ENCODE measurements around the gene NDUFB2.
"Not testable (repeated sequence)": the region's sequence is repeated elsewhere in the genome, so short reads cannot be mapped to it uniquely, and the experiment has no call there.

The NDUFB2 gene

GRCh38 chr7:140696024-140696679 is 356 bp upstream of the NDUFB2 start:
- Histone ChIP-seq H3K36me3 (ENCODE audit: insufficient read depth, low read depth, low read length) (no peaks in the 10 kb centered on the region), H3K9ac (ENCODE audit: low read depth, low read length) (peak overlapping the region; percentile 88), H3K27ac (ENCODE audit: low read length) (peak overlapping the region; percentile 75), H3K9me3 (ENCODE audit: insufficient read depth, low read depth, low read length) (no peaks in the 10 kb centered on the region), H3K27me3 (ENCODE audit: insufficient read depth, low read length) (no peaks in the 10 kb centered on the region), H3K4me1 (ENCODE audit: insufficient read depth, low read length) (peaks cover 7% of the 10 kb centered on the region; the same call in 1 of the 2 replicates), H3K4me3 (ENCODE audit: low read length) (peak overlapping the region; percentile 93)

- no peak overlapping the region for H3K27ac ChIP-seq (ENCODE audit: low read length)
- peak overlapping the region; percentile 88; the same call in 1 of the 2 replicates for H3K9ac ChIP-seq (ENCODE audit: low read depth, low read length)
- H3K4me3 ChIP-seq (ENCODE audit: low read length): peak overlapping the region; percentile 93
- peaks cover 7% of the 10 kb centered on the region; the same call in 1 of the 2 replicates for H3K4me1 ChIP-seq (ENCODE audit: insufficient read depth, low read length)
- no peaks in the 10 kb centered on the region for H3K9me3 ChIP-seq (ENCODE audit: insufficient read depth, low read depth, low read length)
- no peaks in the 10 kb centered on the region for H3K36me3 ChIP-seq (ENCODE audit: insufficient read depth, low read depth, low read length)
- H3K27me3 ChIP-seq (ENCODE audit: insufficient read depth, low read length): no peaks in the 10 kb centered on the region
Observed at GRCh38 chr7:140697447-140698143, 1.1 kb downstream of the NDUFB2 start.

GRCh38 chr7:140698477-140698876 is 2.0 kb downstream of the NDUFB2 start:
- H3K27ac ChIP-seq (ENCODE audit: low read length): no peak overlapping the region
- H3K27me3 ChIP-seq (ENCODE audit: insufficient read depth, low read length): no peaks in the 10 kb centered on the region
- no peak overlapping the region for H3K4me3 ChIP-seq (ENCODE audit: low read length)
- no peak overlapping the region for H3K9ac ChIP-seq (ENCODE audit: low read depth, low read length)
- 0 out of 2 replicates have a peak, but pooled peaks cover 3% of the 10 kb centered on the region for H3K36me3 ChIP-seq (ENCODE audit: insufficient read depth, low read depth, low read length)
- H3K9me3 ChIP-seq (ENCODE audit: insufficient read depth, low read depth, low read length): no peaks in the 10 kb centered on the region
- H3K4me1 ChIP-seq (ENCODE audit: insufficient read depth, low read length): peaks cover 7% of the 10 kb centered on the region; the same call in 1 of the 2 replicates

- H3K4me1 ChIP-seq (ENCODE audit: insufficient read depth, low read length): no peaks in the 10 kb centered on the region
- H3K4me3 ChIP-seq (ENCODE audit: low read length): no peak overlapping the region
Observed at GRCh38 chr7:140702774-140703173, 6.3 kb downstream of the NDUFB2 start.

GRCh38 chr7:140704205-140704604 is 7.7 kb downstream of the NDUFB2 start:
- no peaks in the 10 kb centered on the region for H3K4me1 ChIP-seq (ENCODE audit: insufficient read depth, low read length)
- H3K4me3 ChIP-seq (ENCODE audit: low read length): no peak overlapping the region
- no peaks in the 10 kb centered on the region for H3K27me3 ChIP-seq (ENCODE audit: insufficient read depth, low read length)
- H3K9me3 ChIP-seq (ENCODE audit: insufficient read depth, low read depth, low read length): no peaks in the 10 kb centered on the region
- H3K27ac ChIP-seq (ENCODE audit: low read length): no peak overlapping the region
- H3K36me3 ChIP-seq (ENCODE audit: insufficient read depth, low read depth, low read length): peaks cover 24% of the 10 kb centered on the region
- no peak overlapping the region for H3K9ac ChIP-seq (ENCODE audit: low read depth, low read length)

More at GRCh38 chr7:140702774-140703173, 6.3 kb downstream of the NDUFB2 start:
- Histone ChIP-seq H3K9ac (ENCODE audit: low read depth, low read length) (no peak overlapping the region), H3K27me3 (ENCODE audit: insufficient read depth, low read length) (no peaks in the 10 kb centered on the region), H3K9me3 (ENCODE audit: insufficient read depth, low read depth, low read length) (no peaks in the 10 kb centered on the region), H3K36me3 (ENCODE audit: insufficient read depth, low read depth, low read length) (peaks cover 24% of the 10 kb centered on the region), H3K27ac (ENCODE audit: low read length) (no peak overlapping the region)

- Histone ChIP-seq H3K4me3 (ENCODE audit: low read length) (no peak overlapping the region), H3K27ac (ENCODE audit: low read length) (no peak overlapping the region), H3K9me3 (ENCODE audit: insufficient read depth, low read depth, low read length) (no peaks in the 10 kb centered on the region), H3K4me1 (ENCODE audit: insufficient read depth, low read length) (no peaks in the 10 kb centered on the region), H3K9ac (ENCODE audit: low read depth, low read length) (no peak overlapping the region), H3K36me3 (ENCODE audit: insufficient read depth, low read depth, low read length) (peaks cover 24% of the 10 kb centered on the region), H3K27me3 (ENCODE audit: insufficient read depth, low read length) (no peaks in the 10 kb centered on the region)
Observed at GRCh38 chr7:140707132-140707531, 10.6 kb downstream of the NDUFB2 start.

- peaks cover 21% of the 10 kb centered on the region for H3K36me3 ChIP-seq (ENCODE audit: insufficient read depth, low read depth, low read length)
- H3K9ac ChIP-seq (ENCODE audit: low read depth, low read length); H3K4me3 ChIP-seq (ENCODE audit: low read length); H3K27me3 ChIP-seq (ENCODE audit: insufficient read depth, low read length); H3K27ac ChIP-seq (ENCODE audit: low read length); H3K4me1 ChIP-seq (ENCODE audit: insufficient read depth, low read length); H3K9me3 ChIP-seq (ENCODE audit: insufficient read depth, low read depth, low read length): not testable (repeated sequence)
Observed at GRCh38 chr7:140708764-140709163, 12.3 kb downstream of the NDUFB2 start.

GRCh38 chr7:140712392-140712791 is 15.9 kb downstream of the NDUFB2 start:
- not testable (repeated sequence) for H3K9ac ChIP-seq (ENCODE audit: low read depth, low read length); H3K36me3 ChIP-seq (ENCODE audit: insufficient read depth, low read depth, low read length); H3K27ac ChIP-seq (ENCODE audit: low read length); H3K27me3 ChIP-seq (ENCODE audit: insufficient read depth, low read length); H3K4me3 ChIP-seq (ENCODE audit: low read length); H3K4me1 ChIP-seq (ENCODE audit: insufficient read depth, low read length)
- H3K9me3 ChIP-seq (ENCODE audit: insufficient read depth, low read depth, low read length): peaks cover 11% of the 10 kb centered on the region; the same call in 1 of the 2 replicates

GRCh38 chr7:140714331-140715040 is 18.0 kb downstream of the NDUFB2 start:
- H3K4me3 ChIP-seq (ENCODE audit: low read length): no peak overlapping the region
- peaks cover 3% of the 10 kb centered on the region; the same call in 1 of the 2 replicates for H3K36me3 ChIP-seq (ENCODE audit: insufficient read depth, low read depth, low read length)
- H3K4me1 ChIP-seq (ENCODE audit: insufficient read depth, low read length): no peaks in the 10 kb centered on the region
- no peak overlapping the region for H3K27ac ChIP-seq (ENCODE audit: low read length)
- H3K9me3 ChIP-seq (ENCODE audit: insufficient read depth, low read depth, low read length): peaks cover 11% of the 10 kb centered on the region; the same call in 1 of the 2 replicates
- no peak overlapping the region for H3K9ac ChIP-seq (ENCODE audit: low read depth, low read length)
- no peaks in the 10 kb centered on the region for H3K27me3 ChIP-seq (ENCODE audit: insufficient read depth, low read length)

GRCh38 chr7:140719721-140720120 is 23.2 kb downstream of the NDUFB2 start:
- H3K27ac ChIP-seq (ENCODE audit: low read length): no peak overlapping the region
- H3K27me3 ChIP-seq (ENCODE audit: insufficient read depth, low read length): no peaks in the 10 kb centered on the region
- no peaks in the 10 kb centered on the region for H3K4me1 ChIP-seq (ENCODE audit: insufficient read depth, low read length)
- H3K4me3 ChIP-seq (ENCODE audit: low read length): no peak overlapping the region
- no peak overlapping the region for H3K9ac ChIP-seq (ENCODE audit: low read depth, low read length)
- no peaks in the 10 kb centered on the region; the same call in 1 of the 2 replicates for H3K36me3 ChIP-seq (ENCODE audit: insufficient read depth, low read depth, low read length)
- peaks cover 2% of the 10 kb centered on the region; the same call in 1 of the 2 replicates for H3K9me3 ChIP-seq (ENCODE audit: insufficient read depth, low read depth, low read length)

GRCh38 chr7:140722254-140722653 is 25.7 kb downstream of the NDUFB2 start:
- no peaks in the 10 kb centered on the region for H3K4me1 ChIP-seq (ENCODE audit: insufficient read depth, low read length)

More at GRCh38 chr7:140722254-140722653, 25.7 kb downstream of the NDUFB2 start:
- peaks cover 8% of the 10 kb centered on the region for H3K36me3 ChIP-seq (ENCODE audit: insufficient read depth, low read depth, low read length)
- H3K27ac ChIP-seq (ENCODE audit: low read length): no peak overlapping the region
- H3K9me3 ChIP-seq (ENCODE audit: insufficient read depth, low read depth, low read length): no peaks in the 10 kb centered on the region
- H3K9ac ChIP-seq (ENCODE audit: low read depth, low read length): no peak overlapping the region
- H3K27me3 ChIP-seq (ENCODE audit: insufficient read depth, low read length): no peaks in the 10 kb centered on the region
- no peak overlapping the region for H3K4me3 ChIP-seq (ENCODE audit: low read length)
